ENCODE measurements around the gene EYA4.

DNA sequence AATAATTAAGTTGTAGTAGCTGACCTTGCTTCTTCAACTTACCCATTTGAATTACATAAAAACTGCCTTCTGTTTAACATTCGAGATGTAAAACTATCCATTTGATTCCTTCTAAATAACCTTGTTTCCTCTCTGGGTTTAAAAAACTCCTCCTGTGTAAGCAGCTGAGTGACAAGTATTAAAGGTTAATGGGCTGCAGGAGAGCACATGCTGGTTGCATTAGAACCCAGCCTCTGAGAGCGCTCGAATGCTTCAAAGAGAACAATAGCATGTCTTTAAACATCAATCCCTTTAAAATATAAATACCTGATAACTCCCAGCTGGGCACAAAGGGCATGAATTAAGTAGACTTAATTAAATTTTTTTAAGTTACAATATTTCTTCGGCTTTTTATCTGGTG, 215.8 kb downstream of the EYA4 start:
- TF ChIP-seq TAF1 (IDR thresholded peaks at IDR 0.05; ENCODE audit: borderline replicate concordance, low read depth, low read length) (no peak), POLR2A (IDR thresholded peaks at IDR 0.05; ENCODE audit: low read depth, low read length) (no peak), POLR2AphosphoS5 (IDR thresholded peaks at IDR 0.05; ENCODE audit: low read depth, low read length) (no peak)

All from GM12892 (cell line).